Measurements from ENCODE around the gene RAP2B. TPM values are rescaled to one million over a fixed set of nuclear protein-coding genes. Genes with fewer than 3 reads are reported as not detected.
"Not testable (repeated sequence)": the region's sequence is repeated elsewhere in the genome, so short reads cannot be mapped to it uniquely, and the experiment has no call there.

The RAP2B gene
- polyA plus RNA-seq, 1 donor from 2014 or later = 3.9 TPM

GRCh38 chr3:153192327-153192726 is 30.3 kb downstream of the RAP2B start:
- TF ChIP-seq SMC3 (conservative IDR thresholded peaks at IDR 0.05; ENCODE audit: poor library complexity) = no peak
- TF ChIP-seq EZH2 (IDR thresholded peaks at IDR 0.05; ENCODE audit: borderline replicate concordance, insufficient read depth, low read length, poor library complexity, severe bottlenecking) = no peak
- TF ChIP-seq MXI1 (conservative IDR thresholded peaks at IDR 0.05; ENCODE audit: poor library complexity, severe bottlenecking) = no peak
- no peak for TF ChIP-seq EP300 (conservative IDR thresholded peaks at IDR 0.05; ENCODE audit: poor library complexity, severe bottlenecking)
- TF ChIP-seq TAF1 (IDR thresholded peaks at IDR 0.05; ENCODE audit: low read depth) = no peak
- TF ChIP-seq POLR2AphosphoS5 (IDR thresholded peaks at IDR 0.05) = no peak
- TF ChIP-seq, protein P1, sequence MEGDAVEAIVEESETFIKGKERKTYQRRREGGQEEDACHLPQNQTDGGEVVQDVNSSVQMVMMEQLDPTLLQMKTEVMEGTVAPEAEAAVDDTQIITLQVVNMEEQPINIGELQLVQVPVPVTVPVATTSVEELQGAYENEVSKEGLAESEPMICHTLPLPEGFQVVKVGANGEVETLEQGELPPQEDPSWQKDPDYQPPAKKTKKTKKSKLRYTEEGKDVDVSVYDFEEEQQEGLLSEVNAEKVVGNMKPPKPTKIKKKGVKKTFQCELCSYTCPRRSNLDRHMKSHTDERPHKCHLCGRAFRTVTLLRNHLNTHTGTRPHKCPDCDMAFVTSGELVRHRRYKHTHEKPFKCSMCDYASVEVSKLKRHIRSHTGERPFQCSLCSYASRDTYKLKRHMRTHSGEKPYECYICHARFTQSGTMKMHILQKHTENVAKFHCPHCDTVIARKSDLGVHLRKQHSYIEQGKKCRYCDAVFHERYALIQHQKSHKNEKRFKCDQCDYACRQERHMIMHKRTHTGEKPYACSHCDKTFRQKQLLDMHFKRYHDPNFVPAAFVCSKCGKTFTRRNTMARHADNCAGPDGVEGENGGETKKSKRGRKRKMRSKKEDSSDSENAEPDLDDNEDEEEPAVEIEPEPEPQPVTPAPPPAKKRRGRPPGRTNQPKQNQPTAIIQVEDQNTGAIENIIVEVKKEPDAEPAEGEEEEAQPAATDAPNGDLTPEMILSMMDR (IDR thresholded peaks at IDR 0.05; ENCODE audit: poor library complexity, severe bottlenecking) = no peak

GRCh38 chr3:153193786-153194476 is 31.9 kb downstream of the RAP2B start:
- not testable (repeated sequence) for H3K9ac ChIP-seq (ENCODE audit: low read length); H2AFZ ChIP-seq (ENCODE audit: low read depth, low read length); H3K79me2 ChIP-seq (replicated peaks; ENCODE audit: insufficient read depth, low read length); H3K36me3 ChIP-seq (ENCODE audit: insufficient read depth, low read length); H3K27me3 ChIP-seq (ENCODE audit: insufficient read depth, low read depth, low read length); H3K27ac ChIP-seq (ENCODE audit: low read length); H3K4me2 ChIP-seq (ENCODE audit: low read length); H3K9me3 ChIP-seq (ENCODE audit: low read length); H3F3A ChIP-seq (ENCODE audit: insufficient read depth, low read length, poor library complexity, severe bottlenecking); H3K4me3 ChIP-seq (ENCODE audit: low read length); H3K9me2 ChIP-seq (ENCODE audit: insufficient read depth, low read length); H4K20me1 ChIP-seq (ENCODE audit: insufficient read depth)

More at GRCh38 chr3:153192327-153192726, 30.3 kb downstream of the RAP2B start:
- no peak overlapping the region for H3K4me3 ChIP-seq (ENCODE audit: low read length)
- no peaks in the 10 kb centered on the region for H3F3A ChIP-seq (ENCODE audit: insufficient read depth, low read length, poor library complexity, severe bottlenecking)
- no peaks in the 10 kb centered on the region for H4K20me1 ChIP-seq (ENCODE audit: insufficient read depth)
- H3K79me2 ChIP-seq (replicated peaks; ENCODE audit: insufficient read depth, low read length) = no peaks in the 10 kb centered on the region
- no peak overlapping the region for H3K4me2 ChIP-seq (ENCODE audit: low read length)
- no peak overlapping the region for H3K27ac ChIP-seq (ENCODE audit: low read length)
- no peaks in the 10 kb centered on the region for H3K9me3 ChIP-seq (ENCODE audit: low read length)
- H3K36me3 ChIP-seq (ENCODE audit: insufficient read depth, low read length) = no peaks in the 10 kb centered on the region
- H2AFZ ChIP-seq (ENCODE audit: low read depth, low read length) = no peak overlapping the region
- H3K9me2 ChIP-seq (ENCODE audit: insufficient read depth, low read length) = no peaks in the 10 kb centered on the region
- no peaks in the 10 kb centered on the region for H3K27me3 ChIP-seq (ENCODE audit: insufficient read depth, low read depth, low read length)
- no peak overlapping the region for H3K9ac ChIP-seq (ENCODE audit: low read length)

- H2AFZ ChIP-seq (ENCODE audit: low read depth, low read length) = no peak overlapping the region
- no peaks in the 10 kb centered on the region for H3K36me3 ChIP-seq (ENCODE audit: insufficient read depth, low read length)
- H4K20me1 ChIP-seq (ENCODE audit: insufficient read depth) = no peaks in the 10 kb centered on the region
- no peaks in the 10 kb centered on the region for H3F3A ChIP-seq (ENCODE audit: insufficient read depth, low read length, poor library complexity, severe bottlenecking)
- no peak overlapping the region for H3K4me2 ChIP-seq (ENCODE audit: low read length)
- no peaks in the 10 kb centered on the region for H3K79me2 ChIP-seq (replicated peaks; ENCODE audit: insufficient read depth, low read length)
- no peak overlapping the region for H3K4me3 ChIP-seq (ENCODE audit: low read length)
- H3K9me3 ChIP-seq (ENCODE audit: low read length) = no peaks in the 10 kb centered on the region
- H3K9ac ChIP-seq (ENCODE audit: low read length) = no peak overlapping the region
- H3K27me3 ChIP-seq (ENCODE audit: insufficient read depth, low read depth, low read length) = no peaks in the 10 kb centered on the region
- H3K27ac ChIP-seq (ENCODE audit: low read length) = no peak overlapping the region
- no peaks in the 10 kb centered on the region for H3K9me2 ChIP-seq (ENCODE audit: insufficient read depth, low read length)
- no peak for TF ChIP-seq EZH2 (IDR thresholded peaks at IDR 0.05; ENCODE audit: borderline replicate concordance, insufficient read depth, low read length, poor library complexity, severe bottlenecking)
- TF ChIP-seq TAF1 (IDR thresholded peaks at IDR 0.05; ENCODE audit: low read depth) = no peak
- TF ChIP-seq RAD21 (conservative IDR thresholded peaks at IDR 0.05) = no peak
- TF ChIP-seq POLR2AphosphoS5 (IDR thresholded peaks at IDR 0.05) = no peak
Measured at GRCh38 chr3:153195349-153195879, 33.4 kb downstream of the RAP2B start.

Measured in neural cell (in vitro differentiated cells).